GM12875 (cell line): Measurements from ENCODE around the gene PTGDS.

ENCODE experiments used
- H3K4me3 ChIP-seq: one replicate; pipeline ENCODE4 v1.5.1; 2011; ENCODE audit warnings: low read depth, low read length, control low read depth
- TF ChIP-seq, protein P1 (sequence below): IDR thresholded peaks from 2 replicates; pipeline ENCODE4 v1.5.1; 2011; ENCODE audit warnings: low read depth, mild to moderate bottlenecking, control low read depth, inconsistent platforms, low read length, moderate library complexity, borderline replicate concordance; ENCODE audit not compliant: insufficient read depth

PTGDS gene

DNA sequence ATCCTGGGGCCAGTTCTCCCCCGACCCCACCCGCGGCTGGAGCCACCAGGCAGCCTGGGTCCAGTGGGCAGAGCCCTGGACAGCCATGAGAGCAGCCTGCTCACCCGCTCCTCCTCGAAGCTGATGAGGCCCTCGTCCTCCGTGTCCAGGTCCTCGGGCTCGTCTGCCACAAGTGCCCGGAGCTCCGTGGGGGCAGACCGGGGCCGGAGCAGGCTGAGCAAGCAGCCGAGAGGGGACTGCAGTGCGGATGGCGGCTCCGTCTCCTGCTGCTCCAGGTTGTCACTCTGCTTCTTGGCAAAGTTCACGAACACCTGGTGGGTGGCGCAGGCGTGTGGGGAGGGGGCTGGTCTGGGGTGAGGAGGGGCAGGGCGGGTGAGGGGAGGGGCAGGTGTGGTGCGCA, 31.0 kb downstream of the PTGDS start:
- TF ChIP-seq, protein P1, sequence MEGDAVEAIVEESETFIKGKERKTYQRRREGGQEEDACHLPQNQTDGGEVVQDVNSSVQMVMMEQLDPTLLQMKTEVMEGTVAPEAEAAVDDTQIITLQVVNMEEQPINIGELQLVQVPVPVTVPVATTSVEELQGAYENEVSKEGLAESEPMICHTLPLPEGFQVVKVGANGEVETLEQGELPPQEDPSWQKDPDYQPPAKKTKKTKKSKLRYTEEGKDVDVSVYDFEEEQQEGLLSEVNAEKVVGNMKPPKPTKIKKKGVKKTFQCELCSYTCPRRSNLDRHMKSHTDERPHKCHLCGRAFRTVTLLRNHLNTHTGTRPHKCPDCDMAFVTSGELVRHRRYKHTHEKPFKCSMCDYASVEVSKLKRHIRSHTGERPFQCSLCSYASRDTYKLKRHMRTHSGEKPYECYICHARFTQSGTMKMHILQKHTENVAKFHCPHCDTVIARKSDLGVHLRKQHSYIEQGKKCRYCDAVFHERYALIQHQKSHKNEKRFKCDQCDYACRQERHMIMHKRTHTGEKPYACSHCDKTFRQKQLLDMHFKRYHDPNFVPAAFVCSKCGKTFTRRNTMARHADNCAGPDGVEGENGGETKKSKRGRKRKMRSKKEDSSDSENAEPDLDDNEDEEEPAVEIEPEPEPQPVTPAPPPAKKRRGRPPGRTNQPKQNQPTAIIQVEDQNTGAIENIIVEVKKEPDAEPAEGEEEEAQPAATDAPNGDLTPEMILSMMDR, result no peak
- H3K4me3 ChIP-seq, result no peak overlapping the region

DNA sequence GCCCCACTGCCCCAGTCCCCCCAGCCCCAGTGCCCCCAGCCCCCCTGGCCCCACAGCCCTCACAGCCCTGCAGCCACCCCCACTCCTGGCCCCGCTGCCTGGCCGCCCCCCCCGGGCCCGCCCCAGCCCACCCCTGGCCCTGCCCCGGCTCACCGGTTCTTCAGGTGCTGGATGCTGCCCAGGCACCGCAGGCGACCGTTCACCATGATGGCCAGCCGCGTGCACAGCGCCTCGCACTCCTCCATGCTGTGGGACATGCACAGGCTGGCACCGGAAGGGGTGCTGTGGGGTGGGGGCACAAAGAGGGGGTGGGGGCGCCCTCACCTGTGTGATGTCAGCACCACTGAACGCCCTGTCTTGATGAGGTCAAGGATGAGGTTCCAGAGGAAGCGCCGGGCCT, 31.9 kb downstream of the PTGDS start:
- H3K4me3 ChIP-seq, result no peak overlapping the region
- TF ChIP-seq, protein P1, result no peak

DNA sequence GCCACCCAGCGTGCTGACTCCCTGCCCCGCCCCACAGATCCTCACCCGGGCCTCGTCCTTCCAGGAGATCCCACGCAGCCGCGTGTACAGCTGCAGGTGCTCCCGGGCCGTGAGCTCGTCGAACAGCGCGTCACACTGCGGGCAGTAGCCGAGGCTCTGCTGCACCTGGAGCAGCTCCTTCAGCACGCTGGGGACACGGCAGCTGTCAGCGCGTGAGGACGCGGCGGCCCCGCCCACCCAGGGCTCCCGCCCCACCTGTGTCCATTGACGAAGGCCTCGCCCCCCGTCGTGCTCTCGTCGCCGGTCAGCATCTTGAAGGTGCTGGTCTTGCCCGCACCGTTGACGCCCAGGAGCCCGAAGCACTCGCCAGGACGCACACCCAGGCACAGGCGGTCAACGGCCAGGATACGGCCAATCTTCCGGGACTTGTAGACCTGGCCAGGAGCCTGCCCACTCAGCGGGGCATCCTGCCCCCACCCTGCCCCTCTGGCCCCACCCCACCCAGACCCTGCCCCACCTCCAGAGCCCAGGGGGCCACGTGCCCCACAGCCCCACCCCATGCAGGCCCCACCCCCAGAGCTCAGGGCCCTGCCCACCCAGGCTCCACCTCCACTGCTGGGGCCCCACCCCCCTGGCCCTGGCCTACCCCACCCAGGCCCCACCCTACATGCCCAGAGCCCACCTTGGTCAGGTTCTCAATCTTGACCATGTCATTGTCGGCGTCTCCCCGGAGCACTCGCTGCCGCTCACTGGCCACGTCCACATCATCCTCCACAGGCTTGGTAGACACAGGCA, 32.8 kb downstream of the PTGDS start:
- TF ChIP-seq, protein P1, result no peak
- H3K4me3 ChIP-seq, result no peak overlapping the region

DNA sequence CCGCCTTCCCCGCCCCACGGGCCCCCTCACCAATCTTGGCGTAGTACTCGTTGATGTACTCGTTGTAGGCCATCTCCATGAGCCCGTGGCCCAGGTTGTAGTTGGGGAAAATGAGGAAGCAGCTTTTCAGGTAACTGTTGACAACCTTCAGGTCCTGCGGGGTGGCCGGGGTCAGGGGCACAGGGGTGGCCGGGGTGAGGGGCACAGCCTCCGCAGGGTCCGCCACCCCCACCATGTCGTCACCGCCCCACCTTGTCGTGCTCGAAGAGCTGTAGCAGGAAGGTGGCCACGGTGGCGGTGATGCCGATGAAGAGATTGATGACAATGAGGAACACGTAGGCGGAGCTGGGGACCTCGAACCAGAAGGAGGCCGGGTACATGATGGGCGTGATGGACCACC, 33.9 kb downstream of the PTGDS start:
- H3K4me3 ChIP-seq, result no peak overlapping the region

DNA sequence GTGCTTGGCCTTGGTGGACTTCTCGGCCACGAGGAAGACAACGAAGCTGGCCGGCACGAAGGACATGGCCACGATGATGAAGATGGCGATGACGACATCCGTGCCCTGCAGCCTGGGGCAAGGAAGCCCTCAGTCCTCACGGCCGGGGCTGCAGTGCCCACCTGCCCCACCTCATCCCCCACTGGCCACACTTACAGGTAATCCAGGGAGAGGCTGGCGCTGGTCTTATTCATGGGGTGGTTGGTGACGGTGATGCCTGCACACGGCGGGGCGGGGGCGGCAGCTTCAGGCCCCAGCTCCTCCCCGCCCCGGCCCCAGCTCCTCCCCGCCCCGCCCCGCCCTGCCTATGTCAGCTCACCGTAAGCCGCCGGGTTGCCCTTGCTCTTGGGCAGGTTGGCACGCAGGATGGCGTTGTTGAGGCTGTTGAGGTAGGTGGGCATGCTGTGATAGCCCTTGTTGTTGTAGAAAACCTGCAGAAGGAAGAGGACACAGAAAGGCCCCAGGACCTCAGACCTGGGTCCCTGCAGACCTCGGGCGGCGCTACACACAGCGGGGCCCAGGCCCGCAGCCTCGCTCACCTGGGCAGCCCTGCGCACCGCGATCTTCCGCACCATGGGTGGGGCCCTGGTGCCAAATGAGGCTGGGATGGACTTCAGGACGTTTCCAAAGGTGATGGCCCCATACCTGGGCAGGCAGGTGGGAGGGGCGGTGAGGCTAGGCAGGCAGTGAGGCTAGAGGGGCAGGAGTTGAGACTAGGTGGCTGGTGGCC, 34.8 kb downstream of the PTGDS start:
- TF ChIP-seq, protein P1, result no peak

More for the DNA sequence above, 33.9 kb downstream of the PTGDS start:
- TF ChIP-seq, protein P1, result no peak

DNA sequence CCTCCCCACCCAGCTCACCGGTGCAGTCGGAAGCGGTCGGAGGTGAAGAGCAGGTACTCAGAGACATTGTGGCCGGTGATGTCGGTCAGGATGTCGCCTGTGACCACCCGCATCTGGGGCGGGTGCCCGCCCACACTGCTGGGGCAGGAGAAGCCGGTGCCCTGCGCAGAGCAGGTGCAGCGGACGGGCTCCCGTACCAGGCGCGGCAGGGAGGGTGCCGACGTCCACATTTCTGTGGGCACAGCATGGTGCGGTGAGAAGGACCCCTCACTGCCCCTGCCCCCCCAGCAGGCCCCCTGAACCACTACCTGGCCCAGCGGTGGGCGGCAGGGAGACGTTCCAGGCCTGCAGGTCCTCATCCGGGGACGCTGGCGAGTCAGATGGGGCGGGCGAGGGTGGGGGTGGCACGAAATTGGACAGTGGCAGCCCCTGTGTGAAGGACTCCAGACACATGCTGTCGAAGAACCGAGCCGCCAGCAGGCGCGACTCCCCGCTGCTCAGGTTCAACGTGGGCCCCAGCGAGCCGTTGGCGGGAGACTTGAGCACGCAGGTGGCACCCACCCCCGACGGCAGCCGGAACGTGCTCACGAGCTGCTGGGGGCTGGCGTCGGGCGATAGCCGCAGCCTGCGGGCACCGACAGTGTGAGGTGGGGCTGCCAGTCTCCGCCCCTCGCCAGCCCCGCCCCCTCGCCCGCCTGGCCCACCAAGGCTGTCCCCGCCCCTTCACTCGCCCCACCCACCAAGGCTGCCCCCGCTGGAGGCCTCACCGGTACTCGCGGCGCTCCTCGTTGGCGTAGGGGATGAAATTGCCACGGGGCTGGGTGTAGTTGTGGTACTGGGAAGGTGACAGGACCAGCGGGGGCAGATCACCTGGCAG, 35.6 kb downstream of the PTGDS start:
- TF ChIP-seq, protein P1, result no peak

More for the DNA sequence above, 34.8 kb downstream of the PTGDS start:
- H3K4me3 ChIP-seq, result no peak overlapping the region

More for the DNA sequence above, 35.6 kb downstream of the PTGDS start:
- no peak overlapping the region for H3K4me3 ChIP-seq
